Natural killer cell treated with Interleukin-12 subunit alpha and Interleukin-12 subunit beta and Interleukin-15 and Interleukin-18, amount 100 ng/mL, for 72 hours (primary cell): ENCODE results near the gene PEF1. TPM values are rescaled to one million over a fixed set of nuclear protein-coding genes. Genes with fewer than 3 reads are reported as not detected.

Source experiments
- ATAC-seq, 2 donors: fragments of 150-1000 bp; cut with Tn5 transposase in 1 of 2; sonication (Bioruptor Pico), chemical (Tn5 transposase) in 1 of 2; 2 replicates each; pipeline ENCODE4 v1.10.0; 2021
- DNase-seq: peaks from one replicate; pipeline ENCODE4 v3.0.0; 2022; ENCODE audit warnings: low spot score
- H3K27ac Mint-ChIP-seq, 2 donors: 1 replicate in 1 of 2; 2 replicates in 1 of 2; pipeline ENCODE4 v1.8.0; 2022; ENCODE audit warnings: mixed read lengths in 2 of 2, mild to moderate bottlenecking in 1 of 2, moderate library complexity in 1 of 2
- H3K27me3 Mint-ChIP-seq, 2 donors: 1 replicate in 1 of 2; 2 replicates in 1 of 2; pipeline ENCODE4 v1.8.0; 2022; ENCODE audit warnings: mixed read lengths in 2 of 2
- H3K36me3 Mint-ChIP-seq: one replicate; pipeline ENCODE4 v1.8.0; 2022; ENCODE audit warnings: mixed read lengths
- H3K4me1 Mint-ChIP-seq, 2 donors: 1 replicate in 1 of 2; 2 replicates in 1 of 2; pipeline ENCODE4 v1.8.0; 2022; ENCODE audit warnings: low read depth in 2 of 2, mixed read lengths in 2 of 2, mild to moderate bottlenecking in 1 of 2
- H3K4me3 Mint-ChIP-seq: one replicate; pipeline ENCODE4 v1.8.0; 2022; ENCODE audit warnings: mixed read lengths
- H3K9me3 Mint-ChIP-seq: 2 replicates; pipeline ENCODE4 v1.8.0; 2022; ENCODE audit warnings: mixed read lengths
- total RNA-seq, 2 donors: library from RNA; stranded (reverse); gene quantifications; one replicate each; pipeline ENCODE4 v1.2.3, GENCODE V29; 2022

The PEF1 gene, protein sequence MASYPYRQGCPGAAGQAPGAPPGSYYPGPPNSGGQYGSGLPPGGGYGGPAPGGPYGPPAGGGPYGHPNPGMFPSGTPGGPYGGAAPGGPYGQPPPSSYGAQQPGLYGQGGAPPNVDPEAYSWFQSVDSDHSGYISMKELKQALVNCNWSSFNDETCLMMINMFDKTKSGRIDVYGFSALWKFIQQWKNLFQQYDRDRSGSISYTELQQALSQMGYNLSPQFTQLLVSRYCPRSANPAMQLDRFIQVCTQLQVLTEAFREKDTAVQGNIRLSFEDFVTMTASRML
- 10 to 100 TPM; 45.5 to 55.9 TPM for total RNA-seq

GRCh38 chr1:31644560-31645273 is at the start of gene PEF1:
TSS of gene PEF1 (minus strand) at chr1:31644876. CDS start at chr1:31644864, 12 bp downstream.
- no peaks in the 10 kb centered on the region for H3K27me3 Mint-ChIP-seq
- H3K4me1 Mint-ChIP-seq: peaks cover 27 to 33% of the 10 kb centered on the region in 2 donors
- H3K27ac Mint-ChIP-seq: peak within 1 kb of the TSS; percentile 87 to 96
- peaks cover 7% of the 10 kb centered on the region for H3K36me3 Mint-ChIP-seq
- DNase-seq (peak; percentile 99), ATAC-seq (peak; percentile 95 to 96)
- H3K9me3 Mint-ChIP-seq: peaks cover 6% of the 10 kb centered on the region
- peak within 1 kb of the TSS; percentile 92 for H3K4me3 Mint-ChIP-seq

GRCh38 chr1:31693231-31693630 is 48.6 kb upstream of the PEF1 start:
- H3K9me3 Mint-ChIP-seq: no peaks in the 10 kb centered on the region
- H3K36me3 Mint-ChIP-seq: no peaks in the 10 kb centered on the region
- H3K27ac Mint-ChIP-seq: no peak overlapping the region
- no peak for DNase-seq
- no peak overlapping the region for H3K4me3 Mint-ChIP-seq
- no peak for ATAC-seq
- H3K27me3 Mint-ChIP-seq: no peaks in the 10 kb centered on the region
- H3K4me1 Mint-ChIP-seq: peaks cover 10 to 11% of the 10 kb centered on the region in 2 donors

DNA sequence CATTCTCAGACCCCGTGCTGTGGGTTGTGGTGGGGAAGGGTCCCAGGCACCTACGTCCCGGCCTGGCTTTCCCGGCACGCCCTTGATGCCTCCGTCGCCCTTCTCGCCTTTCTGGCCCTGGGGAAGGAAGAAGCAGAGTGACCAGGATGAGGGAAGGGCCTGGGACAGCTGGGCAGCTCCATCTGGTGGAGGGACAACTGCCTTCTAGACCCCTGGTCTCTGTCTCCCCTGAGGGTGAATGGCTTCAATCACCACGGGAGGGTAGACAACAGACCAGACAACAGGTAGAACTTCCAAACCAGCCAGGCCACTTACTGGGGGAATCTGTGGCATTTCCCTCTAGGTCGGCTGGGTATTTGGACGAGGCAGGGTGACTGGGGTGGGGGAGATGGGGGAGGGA is 47.3 kb upstream of the PEF1 start:
- Mint-ChIP-seq H3K27me3 (no peaks in the 10 kb centered on the region), H3K27ac (no peak overlapping the region), H3K9me3 (no peaks in the 10 kb centered on the region), H3K4me1 (peaks cover 0 to 3% of the 10 kb centered on the region in 2 donors), H3K36me3 (no peaks in the 10 kb centered on the region), H3K4me3 (no peak overlapping the region)
- no peak for DNase-seq
- no peak for ATAC-seq

DNA sequence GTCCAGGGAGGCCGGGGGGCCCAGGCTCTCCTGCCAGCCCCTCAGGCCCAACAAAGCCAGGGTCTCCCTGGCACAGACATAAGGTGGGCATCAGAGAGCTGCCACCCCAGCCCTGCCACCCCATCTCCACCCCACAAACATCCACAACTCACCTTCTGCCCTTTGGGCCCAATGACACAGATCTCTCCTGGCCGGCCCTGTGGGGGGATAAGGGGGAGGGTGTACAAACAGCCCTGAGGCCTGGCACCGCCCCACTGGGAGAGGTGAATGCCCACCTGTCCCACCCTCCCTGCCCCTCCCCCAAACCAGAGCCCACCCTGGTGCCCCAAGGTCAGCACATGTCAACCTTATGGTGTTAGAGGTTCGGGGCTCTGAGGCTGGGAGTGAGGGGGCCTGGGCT is 46.8 kb upstream of the PEF1 start:
- DNase-seq (no peak), ATAC-seq (no peak)
- Mint-ChIP-seq H3K4me1 (peaks cover 3% of the 10 kb centered on the region in 2 donors), H3K4me3 (no peak overlapping the region), H3K9me3 (no peaks in the 10 kb centered on the region), H3K27me3 (peaks cover 3 to 4% of the 10 kb centered on the region in 2 donors), H3K36me3 (no peaks in the 10 kb centered on the region), H3K27ac (no peak overlapping the region)

- DNase-seq (no peak), ATAC-seq (no peak)
- Mint-ChIP-seq H3K36me3 (no peaks in the 10 kb centered on the region), H3K4me3 (no peak overlapping the region), H3K9me3 (no peaks in the 10 kb centered on the region), H3K27me3 (peaks cover 4 to 7% of the 10 kb centered on the region in 2 donors), H3K27ac (no peak overlapping the region), H3K4me1 (peaks cover 3 to 5% of the 10 kb centered on the region in 2 donors)
Observed at GRCh38 chr1:31690921-31691320, 46.2 kb upstream of the PEF1 start.

DNA sequence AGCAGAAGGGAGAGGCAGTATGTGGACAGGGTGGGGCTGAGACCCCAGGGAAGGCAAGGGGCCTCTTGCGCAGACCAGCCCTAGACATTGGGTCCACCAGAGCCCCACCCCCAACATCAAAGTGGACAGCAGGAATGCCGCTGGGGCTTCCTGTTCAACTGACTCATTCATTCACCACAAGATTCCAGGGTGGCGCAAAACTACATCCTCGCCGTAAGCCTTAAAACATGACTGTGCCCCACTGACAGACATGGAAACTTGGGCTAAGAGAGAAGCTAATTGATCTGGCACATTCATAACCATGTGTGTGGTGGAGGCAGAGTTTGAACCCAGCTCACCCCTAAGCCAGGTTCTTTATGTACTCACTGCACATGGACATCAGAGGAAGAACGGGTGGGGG is 45.2 kb upstream of the PEF1 start:
- Mint-ChIP-seq H3K9me3 (no peaks in the 10 kb centered on the region), H3K4me1 (peaks cover 5% of the 10 kb centered on the region in 2 donors), H3K27me3 (peaks cover 4 to 7% of the 10 kb centered on the region in 2 donors), H3K4me3 (no peak overlapping the region), H3K36me3 (no peaks in the 10 kb centered on the region), H3K27ac (no peak overlapping the region)
- DNase-seq: no peak
- no peak for ATAC-seq

DNA sequence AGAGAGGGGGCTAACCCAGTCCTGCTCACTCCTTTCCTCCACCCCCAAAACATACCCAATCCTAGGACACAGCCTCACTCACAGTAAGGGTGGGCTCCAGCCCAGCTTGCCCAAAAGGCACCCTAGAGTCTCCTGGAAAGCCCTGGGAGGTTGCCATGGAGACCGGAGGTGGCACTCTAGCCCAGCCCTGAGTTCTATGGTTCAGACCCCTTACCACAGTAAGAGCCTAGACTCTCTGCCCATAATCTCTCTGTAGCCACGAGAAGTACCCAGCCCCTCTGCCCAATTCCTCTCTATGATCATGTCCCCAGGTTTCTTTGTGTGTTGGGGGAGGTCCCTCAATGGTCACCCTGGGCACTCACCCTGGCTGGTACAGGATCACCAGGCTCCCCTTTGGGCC is 44.7 kb upstream of the PEF1 start:
- no peak for ATAC-seq
- H3K4me3 Mint-ChIP-seq: no peak overlapping the region
- no peaks in the 10 kb centered on the region for H3K36me3 Mint-ChIP-seq
- peaks cover 4 to 7% of the 10 kb centered on the region in 2 donors for H3K27me3 Mint-ChIP-seq
- peaks cover 5 to 7% of the 10 kb centered on the region in 2 donors for H3K4me1 Mint-ChIP-seq
- no peak for DNase-seq
- no peak overlapping the region for H3K27ac Mint-ChIP-seq
- no peaks in the 10 kb centered on the region for H3K9me3 Mint-ChIP-seq

- ATAC-seq: no peak
- peaks cover 4 to 5% of the 10 kb centered on the region in 2 donors for H3K4me1 Mint-ChIP-seq
- H3K4me3 Mint-ChIP-seq: no peak overlapping the region
- H3K27me3 Mint-ChIP-seq: peaks cover 4 to 7% of the 10 kb centered on the region in 2 donors
- no peaks in the 10 kb centered on the region for H3K36me3 Mint-ChIP-seq
- no peak for DNase-seq
- no peaks in the 10 kb centered on the region for H3K9me3 Mint-ChIP-seq
- no peak overlapping the region for H3K27ac Mint-ChIP-seq
Observed at GRCh38 chr1:31688233-31688918, 43.7 kb upstream of the PEF1 start.

- Mint-ChIP-seq H3K27ac (no peak overlapping the region), H3K4me3 (no peak overlapping the region), H3K4me1 (peaks cover 4 to 5% of the 10 kb centered on the region in 2 donors), H3K9me3 (no peaks in the 10 kb centered on the region), H3K27me3 (peaks cover 4 to 7% of the 10 kb centered on the region in 2 donors), H3K36me3 (no peaks in the 10 kb centered on the region)
- ATAC-seq: no peak
- DNase-seq: no peak
Observed at GRCh38 chr1:31687601-31688000, 42.9 kb upstream of the PEF1 start.

- DNase-seq (no peak), ATAC-seq (no peak)
- Mint-ChIP-seq H3K4me3 (no peak overlapping the region), H3K36me3 (no peaks in the 10 kb centered on the region), H3K4me1 (peaks cover 4 to 5% of the 10 kb centered on the region in 2 donors), H3K27ac (no peak overlapping the region), H3K27me3 (peaks cover 4 to 7% of the 10 kb centered on the region in 2 donors), H3K9me3 (no peaks in the 10 kb centered on the region)
Observed at GRCh38 chr1:31685795-31686194, 41.1 kb upstream of the PEF1 start.

- H3K4me3 Mint-ChIP-seq: no peak overlapping the region
- H3K36me3 Mint-ChIP-seq: no peaks in the 10 kb centered on the region
- peaks cover 4 to 7% of the 10 kb centered on the region in 2 donors for H3K27me3 Mint-ChIP-seq
- H3K9me3 Mint-ChIP-seq: no peaks in the 10 kb centered on the region
- no peak for DNase-seq
- peaks cover 4 to 5% of the 10 kb centered on the region in 2 donors for H3K4me1 Mint-ChIP-seq
- no peak overlapping the region for H3K27ac Mint-ChIP-seq
- ATAC-seq: peak; percentile 43 to 58
Observed at GRCh38 chr1:31683997-31684396, 39.3 kb upstream of the PEF1 start.

GRCh38 chr1:31681415-31681814 is 36.7 kb upstream of the PEF1 start:
- no peak overlapping the region for H3K27ac Mint-ChIP-seq
- peaks cover 3 to 8% of the 10 kb centered on the region in 2 donors for H3K27me3 Mint-ChIP-seq
- no peak for DNase-seq
- ATAC-seq: no peak
- no peaks in the 10 kb centered on the region for H3K36me3 Mint-ChIP-seq
- H3K4me1 Mint-ChIP-seq: peaks cover 2 to 4% of the 10 kb centered on the region in 2 donors
- H3K9me3 Mint-ChIP-seq: no peaks in the 10 kb centered on the region
- no peak overlapping the region for H3K4me3 Mint-ChIP-seq

GRCh38 chr1:31679676-31680230 is 35.1 kb upstream of the PEF1 start:
- Mint-ChIP-seq H3K4me3 (no peak overlapping the region), H3K27ac (no peak overlapping the region), H3K9me3 (no peaks in the 10 kb centered on the region), H3K4me1 (peaks cover 0 to under 1% of the 10 kb centered on the region in 2 donors), H3K27me3 (peaks cover 3 to 12% of the 10 kb centered on the region in 2 donors), H3K36me3 (no peaks in the 10 kb centered on the region)
- ATAC-seq (no peak), DNase-seq (no peak)
